Measurements from ENCODE around the gene KAZALD1. TPM values are rescaled to one million over a fixed set of nuclear protein-coding genes. Genes with fewer than 3 reads are reported as not detected.

Gene KAZALD1
- total and polyA plus RNA-seq, 4 donors = 4.1 to 12.1 (median 7.4) TPM

DNA sequence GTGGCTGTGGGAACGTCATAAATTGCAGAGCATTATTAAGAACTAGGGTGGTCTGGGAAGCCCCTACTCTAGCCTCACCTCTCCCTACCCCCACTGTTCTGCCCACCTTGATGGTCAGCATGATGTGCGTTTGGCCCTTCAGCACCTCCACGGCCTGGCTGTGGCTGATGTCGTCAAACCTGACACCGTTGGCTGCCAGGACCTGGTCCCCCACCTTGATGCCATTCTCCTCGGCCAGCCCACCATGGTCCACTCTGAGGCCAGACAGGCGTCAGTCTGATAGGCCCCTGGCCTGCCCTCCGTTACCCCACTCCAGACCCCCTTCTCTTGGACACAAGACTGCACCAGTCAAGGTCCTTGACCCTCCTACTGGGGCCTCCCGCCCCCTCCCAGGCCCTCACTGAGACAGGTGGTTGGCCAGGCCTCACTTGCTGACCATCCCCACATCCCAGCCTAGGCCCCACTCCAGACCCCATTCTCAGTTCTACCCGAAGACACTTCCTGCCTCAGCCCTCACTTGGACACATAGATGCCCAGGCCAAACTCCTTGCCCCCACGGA, 40.0 kb upstream of the KAZALD1 start:
- peaks cover 0 to 10% (median 0%) of the 10 kb centered on the region in 5 donors for H3K4me1 ChIP-seq (ENCODE audit: control insufficient read depth in 5 of 5, insufficient read depth in 5 of 5, low read length in 5 of 5)

DNA sequence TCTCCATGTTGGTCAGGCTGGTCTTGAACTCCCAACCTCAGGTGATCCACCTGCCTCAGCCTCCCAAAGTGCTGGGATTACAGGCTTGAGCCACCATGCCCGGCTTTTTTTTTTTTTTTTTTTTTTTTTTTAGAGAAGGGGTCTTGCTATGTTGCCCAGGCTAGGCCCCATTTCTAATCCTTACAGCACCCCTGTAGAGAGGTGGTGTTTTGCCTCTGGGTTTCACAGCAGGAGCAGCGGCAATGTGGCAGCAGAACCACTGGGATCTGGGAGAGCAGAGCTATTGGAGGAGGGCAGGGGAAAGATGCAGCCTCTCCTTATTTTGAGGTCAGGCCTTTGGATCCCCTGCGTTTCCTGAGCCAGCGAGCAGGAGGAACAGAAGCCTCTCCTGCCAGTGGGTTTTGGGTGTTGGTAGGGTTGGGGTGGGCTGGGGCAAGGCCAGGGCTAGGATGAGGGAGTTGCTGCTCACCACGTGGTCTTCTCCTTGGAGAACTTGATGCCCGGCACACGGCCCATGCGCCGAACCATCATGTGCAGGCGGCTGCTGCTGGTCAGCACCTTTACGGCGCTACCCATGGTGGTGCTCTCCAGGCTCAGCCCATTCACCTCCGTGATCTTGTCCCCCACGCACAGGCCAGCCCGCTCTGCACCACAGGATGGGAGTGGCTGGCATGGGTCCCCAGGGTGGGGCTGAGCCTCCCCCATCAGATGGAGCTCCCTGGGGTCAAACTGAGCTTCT, 38.7 kb upstream of the KAZALD1 start:
- peaks cover 0 to 6% (median 0%) of the 10 kb centered on the region in 3 donors for H3K27me3 ChIP-seq (ENCODE audit: control insufficient read depth in 3 of 3, insufficient read depth in 3 of 3, low read length in 2 of 3)
- H3K27ac ChIP-seq (ENCODE audit: low read depth in 1 of 2, low read length in 1 of 2) = no peak overlapping the region
- TF ChIP-seq, protein P1, sequence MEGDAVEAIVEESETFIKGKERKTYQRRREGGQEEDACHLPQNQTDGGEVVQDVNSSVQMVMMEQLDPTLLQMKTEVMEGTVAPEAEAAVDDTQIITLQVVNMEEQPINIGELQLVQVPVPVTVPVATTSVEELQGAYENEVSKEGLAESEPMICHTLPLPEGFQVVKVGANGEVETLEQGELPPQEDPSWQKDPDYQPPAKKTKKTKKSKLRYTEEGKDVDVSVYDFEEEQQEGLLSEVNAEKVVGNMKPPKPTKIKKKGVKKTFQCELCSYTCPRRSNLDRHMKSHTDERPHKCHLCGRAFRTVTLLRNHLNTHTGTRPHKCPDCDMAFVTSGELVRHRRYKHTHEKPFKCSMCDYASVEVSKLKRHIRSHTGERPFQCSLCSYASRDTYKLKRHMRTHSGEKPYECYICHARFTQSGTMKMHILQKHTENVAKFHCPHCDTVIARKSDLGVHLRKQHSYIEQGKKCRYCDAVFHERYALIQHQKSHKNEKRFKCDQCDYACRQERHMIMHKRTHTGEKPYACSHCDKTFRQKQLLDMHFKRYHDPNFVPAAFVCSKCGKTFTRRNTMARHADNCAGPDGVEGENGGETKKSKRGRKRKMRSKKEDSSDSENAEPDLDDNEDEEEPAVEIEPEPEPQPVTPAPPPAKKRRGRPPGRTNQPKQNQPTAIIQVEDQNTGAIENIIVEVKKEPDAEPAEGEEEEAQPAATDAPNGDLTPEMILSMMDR (IDR thresholded peaks at IDR 0.05; ENCODE audit: control extremely low read depth, extremely low read depth) = no peak
- H3K9me3 ChIP-seq (ENCODE audit: control insufficient read depth in 4 of 4, insufficient read depth in 3 of 4, low read length in 3 of 4) = no peaks in the 10 kb centered on the region
- no peaks in the 10 kb centered on the region for H3K36me3 ChIP-seq (ENCODE audit: control insufficient read depth in 4 of 4, insufficient read depth in 4 of 4, low read length in 4 of 4)
- no peak overlapping the region for H3K4me3 ChIP-seq
- DNase-seq (no peak), ATAC-seq (ENCODE audit: insufficient read depth, low FRiP score) (no peak)
- H3K9ac ChIP-seq (ENCODE audit: insufficient read depth in 1 of 2, low read length in 2 of 2) = no peak overlapping the region
- WGBS, 2 donors = 92 to 96% methylated on average over 14 to 15 of the region's 15 CpGs
- H3K4me1 ChIP-seq (ENCODE audit: control insufficient read depth in 5 of 5, insufficient read depth in 5 of 5, low read length in 5 of 5) = peaks cover 0 to 7% (median 0%) of the 10 kb centered on the region in 5 donors

More for the DNA sequence above, 40.0 kb upstream of the KAZALD1 start:
- Histone ChIP-seq H3K9me3 (ENCODE audit: control insufficient read depth in 4 of 4, insufficient read depth in 3 of 4, low read length in 3 of 4) (no peaks in the 10 kb centered on the region), H3K27ac (ENCODE audit: low read depth in 1 of 2, low read length in 1 of 2) (no peak overlapping the region), H3K36me3 (ENCODE audit: control insufficient read depth in 4 of 4, insufficient read depth in 4 of 4, low read length in 4 of 4) (no peaks in the 10 kb centered on the region), H3K4me3 (no peak overlapping the region), H3K9ac (ENCODE audit: insufficient read depth in 1 of 2, low read length in 2 of 2) (no peak overlapping the region), H3K27me3 (ENCODE audit: control insufficient read depth in 3 of 3, insufficient read depth in 3 of 3, low read length in 2 of 3) (peaks cover 0 to 12% (median 4%) of the 10 kb centered on the region in 3 donors)
- WGBS, 2 donors = 87 to 92% methylated on average over 11 of the region's 11 CpGs
- TF ChIP-seq, protein P1 (IDR thresholded peaks at IDR 0.05; ENCODE audit: control extremely low read depth, extremely low read depth) = no peak
- no peak for ATAC-seq (ENCODE audit: insufficient read depth, low FRiP score)
- DNase-seq = no peak

DNA sequence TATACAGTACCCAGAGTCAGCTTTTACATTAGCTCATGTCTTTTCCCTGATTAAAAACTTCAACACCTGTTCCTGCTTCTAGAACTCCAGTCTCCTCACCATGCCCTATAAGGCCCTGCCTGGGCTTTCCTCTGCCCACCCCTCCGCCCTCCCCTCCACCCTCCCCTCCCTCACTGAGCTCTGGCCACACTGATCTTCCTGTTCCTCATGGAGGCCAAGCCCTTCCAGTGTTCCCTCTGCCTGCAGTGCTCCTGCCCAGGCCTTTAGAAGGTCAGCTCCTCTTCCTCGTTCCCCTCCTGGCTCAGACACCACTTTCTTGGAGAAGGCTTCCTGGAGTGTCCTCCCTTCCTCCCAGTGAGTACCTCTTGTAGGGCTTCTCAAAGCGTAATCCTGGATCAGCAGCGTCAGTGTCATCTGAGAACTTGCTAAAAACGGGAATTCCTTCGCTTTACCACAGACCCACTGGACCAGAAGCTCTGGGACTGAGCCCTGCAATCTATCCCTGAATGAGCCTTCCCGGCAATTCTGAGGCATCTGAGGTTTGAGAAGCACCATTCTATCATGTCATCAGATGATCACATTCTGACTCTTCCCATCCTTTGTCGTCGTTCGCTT, 34.6 kb upstream of the KAZALD1 start:
- no peak overlapping the region for H3K9ac ChIP-seq (ENCODE audit: insufficient read depth in 1 of 2, low read length in 2 of 2)
- H3K36me3 ChIP-seq (ENCODE audit: control insufficient read depth in 4 of 4, insufficient read depth in 4 of 4, low read length in 4 of 4) = no peaks in the 10 kb centered on the region
- no peaks in the 10 kb centered on the region for H3K9me3 ChIP-seq (ENCODE audit: control insufficient read depth in 4 of 4, insufficient read depth in 3 of 4, low read length in 3 of 4)
- peaks cover 0 to 15% (median 2%) of the 10 kb centered on the region in 5 donors for H3K4me1 ChIP-seq (ENCODE audit: control insufficient read depth in 5 of 5, insufficient read depth in 5 of 5, low read length in 5 of 5)
- WGBS, 2 donors = 61 to 74% methylated on average over 10 of the region's 10 CpGs
- TF ChIP-seq, protein P1 (IDR thresholded peaks at IDR 0.05; ENCODE audit: control extremely low read depth, extremely low read depth) = no peak
- DNase-seq = no peak
- H3K27ac ChIP-seq (ENCODE audit: low read depth in 1 of 2, low read length in 1 of 2) = no peak overlapping the region
- no peak for ATAC-seq (ENCODE audit: insufficient read depth, low FRiP score)
- H3K4me3 ChIP-seq = no peak overlapping the region
- H3K27me3 ChIP-seq (ENCODE audit: control insufficient read depth in 3 of 3, insufficient read depth in 3 of 3, low read length in 2 of 3) = peaks cover 0 to 12% (median 6%) of the 10 kb centered on the region in 3 donors
